Calu3 (cell line): ENCODE measurements around the gene SIDT2. TPM values are rescaled to one million over a fixed set of nuclear protein-coding genes. Genes with fewer than 3 reads are reported as not detected.
"Not testable (repeated sequence)": the region's sequence is repeated elsewhere in the genome, so short reads cannot be mapped to it uniquely, and the experiment has no call there.

Experiments used
- Bru-seq: library from RNA; stranded (reverse); fragments of 400-500 nt; gene quantifications from one replicate; lab custom pipeline; 2021; lab: Mats Ljungman, UMichigan
- BruChase-seq, 2 experiments: library from RNA; stranded (reverse); fragments of 400-500 nt; gene quantifications; one replicate each; lab custom pipeline; 2021; lab: Mats Ljungman, UMichigan
- BruUV-seq: library from RNA; stranded (reverse); fragments of 400-500 nt; replicated peaks from 2 replicates; lab custom pipeline; 2021; lab: Mats Ljungman, UMichigan
- CTCF ChIA-PET: fragments of 300-600 bp; sonication (Branson Sonifier 250); formaldehyde crosslinking; loops from one replicate; lab custom pipeline; 2022; ENCODE audit warnings: antibody characterized with exemption; lab: Charles Lee
- DNase-seq: peaks from one replicate; pipeline ENCODE4 v3.0.0; 2022
- H3K27ac Mint-ChIP-seq: one replicate; pipeline ENCODE4 v1.8.0; 2022; ENCODE audit warnings: mixed read lengths; ENCODE audit not compliant: unreplicated experiment
- H3K27me3 Mint-ChIP-seq: one replicate; pipeline ENCODE4 v1.8.0; 2022; ENCODE audit warnings: mixed read lengths; ENCODE audit not compliant: unreplicated experiment
- H3K36me3 Mint-ChIP-seq: one replicate; pipeline ENCODE4 v1.8.0; 2022; ENCODE audit warnings: mild to moderate bottlenecking, moderate library complexity, mixed read lengths; ENCODE audit not compliant: insufficient read depth, unreplicated experiment
- H3K4me1 Mint-ChIP-seq: one replicate; pipeline ENCODE4 v1.8.0; 2022; ENCODE audit warnings: mild to moderate bottlenecking, low read depth, mixed read lengths; ENCODE audit not compliant: unreplicated experiment
- H3K4me3 Mint-ChIP-seq: one replicate; pipeline ENCODE4 v1.8.0; 2022; ENCODE audit warnings: mild to moderate bottlenecking, low read depth, moderate library complexity, mixed read lengths; ENCODE audit not compliant: unreplicated experiment
- H3K9me3 Mint-ChIP-seq: one replicate; pipeline ENCODE4 v1.8.0; 2022; ENCODE audit warnings: low read depth, mixed read lengths; ENCODE audit not compliant: unreplicated experiment
- intact Hi-C: fragments of 100-400 bp; cut with micrococcal nuclease; formaldehyde crosslinking; loops from one replicate; pipeline ENCODE4 v1.10.0; 2022; ENCODE audit not compliant: unreplicated experiment
- long read RNA-seq: library from polyadenylated mRNA; stranded (forward); transcript quantifications from one replicate; pipeline ENCODE4 v2.0.0, GENCODE V29; 2022
- total RNA-seq: library from RNA; stranded (reverse); gene quantifications from 2 replicates; pipeline ENCODE4 v1.2.3, GENCODE V29; 2022
- TF ChIP-seq, protein P1 (sequence below): fragments of 200-600 bp; IDR thresholded peaks from one replicate; pipeline ENCODE4 v1.8.0; 2022; ENCODE audit warnings: antibody characterized with exemption; ENCODE audit not compliant: unreplicated experiment

SIDT2 gene
- total RNA-seq (12.2 and 15.4 TPM in 2 replicates), Bru-seq, nascent RNA (percentile 44 among the genes with signal in this experiment), BruChase-seq, experiment 1, labeled RNA remaining after a 6-hour chase (percentile 61 among the genes with signal in this experiment), BruChase-seq, experiment 2, labeled RNA remaining after a 2-hour chase (percentile 55 among the genes with signal in this experiment)
- long read RNA-seq, full-length matches to known transcripts, result 2 of 27 reads
- long read RNA-seq, partial matches to known transcripts, result 1 of 27 reads
- long read RNA-seq, other reads (novel, unspliced or antisense), result 24 of 27 reads

DNA sequence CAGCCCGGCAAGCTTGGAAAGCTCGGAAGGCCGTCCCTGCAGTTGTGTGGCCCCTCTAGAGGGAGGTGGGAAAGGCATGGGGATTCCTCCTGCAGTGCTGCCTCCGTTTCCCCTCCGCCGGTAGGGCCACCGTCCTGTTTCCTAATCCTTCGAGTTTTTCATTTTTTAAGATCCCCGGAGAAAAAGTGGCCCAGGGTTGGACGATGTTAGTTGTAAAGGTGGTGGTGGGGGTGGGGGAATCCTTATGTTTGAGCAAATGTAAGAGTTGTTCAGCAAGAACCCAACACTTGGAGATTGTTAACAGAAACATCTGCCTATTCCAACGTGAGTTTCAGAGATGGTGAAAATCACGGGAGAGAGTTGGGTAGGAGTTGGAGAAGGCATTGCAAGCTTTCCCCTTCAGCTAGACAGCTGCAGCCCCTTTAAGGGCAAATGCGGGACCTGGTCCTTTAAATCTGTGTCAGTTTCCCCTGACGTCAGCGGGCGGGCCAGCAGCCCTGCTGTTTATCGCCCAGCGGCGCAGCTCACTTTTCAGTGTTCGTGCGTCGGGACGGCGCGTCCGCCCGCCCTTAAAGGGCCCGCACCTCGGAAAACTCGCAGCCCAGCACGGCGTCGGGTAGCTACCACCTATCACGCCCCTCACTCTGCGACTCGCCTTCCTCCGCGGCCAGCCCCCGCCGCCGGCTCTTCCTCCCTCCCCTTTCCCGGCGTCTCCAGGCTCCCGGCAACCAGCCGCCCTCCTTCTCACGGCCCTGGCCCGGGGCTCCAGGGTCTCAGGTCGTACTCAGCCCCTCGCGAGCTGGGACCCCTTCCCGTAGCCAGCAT, at the start of gene SIDT2:
Gene SIDT2, plus strand, starts transcription at position 534 of the 825 bp plus-strand sequence. CDS start 521 bp downstream, outside the sequence.
- Mint-ChIP-seq H3K4me1 (peaks cover 7% of the 10 kb centered on the region), H3K9me3 (no peaks in the 10 kb centered on the region), H3K27ac (peak within 1 kb of the TSS; percentile 67), H3K4me3 (peak within 1 kb of the TSS; percentile 79), H3K36me3 (peaks cover 23% of the 10 kb centered on the region), H3K27me3 (no peaks in the 10 kb centered on the region)
- CTCF ChIA-PET, result interaction anchor here (0.7 to 0.9 kb wide), 3 partner anchors 11 to 370 kb away, joined by 3 read pairs; no protein-coding TSS in a partner anchor
- no TSS peak for BruUV-seq
- peak; percentile 82 for DNase-seq
- TF ChIP-seq, protein P1, sequence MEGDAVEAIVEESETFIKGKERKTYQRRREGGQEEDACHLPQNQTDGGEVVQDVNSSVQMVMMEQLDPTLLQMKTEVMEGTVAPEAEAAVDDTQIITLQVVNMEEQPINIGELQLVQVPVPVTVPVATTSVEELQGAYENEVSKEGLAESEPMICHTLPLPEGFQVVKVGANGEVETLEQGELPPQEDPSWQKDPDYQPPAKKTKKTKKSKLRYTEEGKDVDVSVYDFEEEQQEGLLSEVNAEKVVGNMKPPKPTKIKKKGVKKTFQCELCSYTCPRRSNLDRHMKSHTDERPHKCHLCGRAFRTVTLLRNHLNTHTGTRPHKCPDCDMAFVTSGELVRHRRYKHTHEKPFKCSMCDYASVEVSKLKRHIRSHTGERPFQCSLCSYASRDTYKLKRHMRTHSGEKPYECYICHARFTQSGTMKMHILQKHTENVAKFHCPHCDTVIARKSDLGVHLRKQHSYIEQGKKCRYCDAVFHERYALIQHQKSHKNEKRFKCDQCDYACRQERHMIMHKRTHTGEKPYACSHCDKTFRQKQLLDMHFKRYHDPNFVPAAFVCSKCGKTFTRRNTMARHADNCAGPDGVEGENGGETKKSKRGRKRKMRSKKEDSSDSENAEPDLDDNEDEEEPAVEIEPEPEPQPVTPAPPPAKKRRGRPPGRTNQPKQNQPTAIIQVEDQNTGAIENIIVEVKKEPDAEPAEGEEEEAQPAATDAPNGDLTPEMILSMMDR, result no peak
- intact Hi-C loops, result no loop called here

DNA sequence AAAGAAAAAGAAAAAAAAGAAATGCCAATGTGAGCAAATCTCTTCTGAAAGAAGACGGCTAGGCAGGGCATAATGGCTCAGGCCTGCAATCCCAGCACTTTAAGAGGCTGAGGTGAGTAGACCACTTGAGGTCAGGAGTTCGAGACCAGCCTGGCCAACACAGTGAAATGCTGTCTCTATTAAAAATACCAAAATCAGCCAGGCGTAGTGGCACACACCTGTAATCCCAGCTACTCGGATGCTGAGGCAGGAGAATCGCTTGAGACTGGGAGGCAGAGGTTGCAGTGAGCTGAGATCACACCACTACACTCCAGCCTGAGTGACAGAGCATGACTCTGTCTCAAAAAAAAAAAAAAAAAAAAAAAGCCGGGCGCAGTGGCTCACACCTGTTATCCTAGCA, 48.1 kb upstream of the SIDT2 start:
- CTCF ChIA-PET, result interaction anchor here (0.6 to 0.7 kb wide), 2 partner anchors 29 to 157 kb away, joined by 3 to 6 read pairs; no protein-coding TSS in a partner anchor
- H3K27me3 Mint-ChIP-seq, H3K36me3 Mint-ChIP-seq, intact Hi-C loops, H3K9me3 Mint-ChIP-seq, H3K27ac Mint-ChIP-seq, H3K4me1 Mint-ChIP-seq, BruUV-seq, H3K4me3 Mint-ChIP-seq, DNase-seq: not testable (repeated sequence)

DNA sequence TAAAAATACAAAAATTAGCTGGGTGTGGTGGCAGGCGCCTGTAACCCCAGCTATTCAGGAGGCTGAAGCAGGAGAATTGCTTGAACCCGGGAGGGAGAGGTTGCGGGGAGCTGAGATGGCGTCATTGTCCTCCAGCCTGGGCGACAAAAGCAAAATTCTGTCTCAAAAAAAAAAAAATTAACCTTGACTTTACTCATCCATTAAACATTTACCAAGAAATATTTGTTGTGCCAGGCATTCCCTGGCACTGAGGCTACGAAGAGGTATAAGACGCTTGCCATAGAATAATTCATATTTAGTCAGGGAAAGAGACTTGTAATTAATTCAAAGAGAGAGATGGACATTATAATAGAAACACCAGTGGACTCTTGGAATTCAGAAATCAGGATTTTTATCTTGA, 47.7 kb upstream of the SIDT2 start:
- no peaks in the 10 kb centered on the region for H3K4me1 Mint-ChIP-seq
- TF ChIP-seq, protein P1, result no peak
- no peak overlapping the region for H3K27ac Mint-ChIP-seq
- intact Hi-C loops, result no loop called here
- BruUV-seq, result no TSS peak
- no peak overlapping the region for H3K4me3 Mint-ChIP-seq
- CTCF ChIA-PET, result interaction anchor here (0.6 to 0.7 kb wide), 2 partner anchors 29 to 158 kb away, joined by 3 to 6 read pairs; no protein-coding TSS in a partner anchor
- H3K36me3 Mint-ChIP-seq, result no peaks in the 10 kb centered on the region
- no peaks in the 10 kb centered on the region for H3K27me3 Mint-ChIP-seq
- DNase-seq, result peak; percentile 7
- H3K9me3 Mint-ChIP-seq, result no peaks in the 10 kb centered on the region

DNA sequence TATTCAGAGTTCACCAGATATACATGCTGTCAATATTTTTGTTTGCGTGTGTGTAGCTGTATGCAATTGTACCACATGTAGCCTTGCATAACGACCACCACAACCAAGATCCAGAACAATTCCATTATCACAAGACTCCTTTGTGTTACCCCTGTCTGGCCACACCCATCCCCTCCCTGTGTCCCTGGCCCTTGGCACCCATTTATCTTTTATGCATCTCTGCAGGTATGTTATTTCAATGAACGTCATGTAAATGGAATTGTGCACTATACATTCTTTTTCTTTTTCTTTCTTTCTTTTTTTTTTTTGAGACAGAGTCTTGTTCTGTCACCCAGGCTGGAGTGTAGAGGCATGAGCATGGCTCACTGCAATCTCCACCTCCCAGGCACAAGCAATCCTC, 44.1 kb upstream of the SIDT2 start:
- BruUV-seq, result no TSS peak
- TF ChIP-seq, protein P1, result no peak
- Mint-ChIP-seq H3K27me3 (no peaks in the 10 kb centered on the region), H3K4me1 (no peaks in the 10 kb centered on the region), H3K27ac (no peak overlapping the region), H3K36me3 (no peaks in the 10 kb centered on the region), H3K9me3 (no peaks in the 10 kb centered on the region), H3K4me3 (no peak overlapping the region)
- DNase-seq, result no peak
- CTCF ChIA-PET, result interaction anchor here (0.7 to 1.8 kb wide), 2 partner anchors 10 to 202 kb away, joined by 3 to 4 read pairs; partner anchors contain the start of gene PAFAH1B2
- intact Hi-C loops, result no loop called here

DNA sequence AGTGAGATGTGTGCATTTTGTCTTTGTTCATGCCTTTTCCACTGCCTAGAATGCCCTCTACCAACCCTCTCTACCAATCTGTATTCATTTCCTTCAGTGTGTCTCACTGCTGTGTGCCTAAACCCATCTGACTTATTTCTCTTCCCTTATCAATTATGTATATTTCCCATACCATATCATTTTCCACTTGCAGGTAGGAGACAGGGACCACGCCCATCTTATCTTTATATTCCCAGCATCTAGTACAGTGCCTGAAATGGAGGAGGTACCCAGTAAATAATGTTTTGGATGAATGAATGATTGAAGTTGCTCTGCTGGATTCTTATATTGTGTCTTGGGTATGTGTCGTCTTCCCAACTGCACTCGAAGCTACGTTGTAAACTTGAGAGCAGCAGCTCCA, 43.6 kb upstream of the SIDT2 start:
- H3K27me3 Mint-ChIP-seq, intact Hi-C loops, H3K36me3 Mint-ChIP-seq, H3K4me1 Mint-ChIP-seq, H3K9me3 Mint-ChIP-seq, BruUV-seq, DNase-seq, H3K27ac Mint-ChIP-seq, CTCF ChIA-PET, H3K4me3 Mint-ChIP-seq: not testable (repeated sequence)

DNA sequence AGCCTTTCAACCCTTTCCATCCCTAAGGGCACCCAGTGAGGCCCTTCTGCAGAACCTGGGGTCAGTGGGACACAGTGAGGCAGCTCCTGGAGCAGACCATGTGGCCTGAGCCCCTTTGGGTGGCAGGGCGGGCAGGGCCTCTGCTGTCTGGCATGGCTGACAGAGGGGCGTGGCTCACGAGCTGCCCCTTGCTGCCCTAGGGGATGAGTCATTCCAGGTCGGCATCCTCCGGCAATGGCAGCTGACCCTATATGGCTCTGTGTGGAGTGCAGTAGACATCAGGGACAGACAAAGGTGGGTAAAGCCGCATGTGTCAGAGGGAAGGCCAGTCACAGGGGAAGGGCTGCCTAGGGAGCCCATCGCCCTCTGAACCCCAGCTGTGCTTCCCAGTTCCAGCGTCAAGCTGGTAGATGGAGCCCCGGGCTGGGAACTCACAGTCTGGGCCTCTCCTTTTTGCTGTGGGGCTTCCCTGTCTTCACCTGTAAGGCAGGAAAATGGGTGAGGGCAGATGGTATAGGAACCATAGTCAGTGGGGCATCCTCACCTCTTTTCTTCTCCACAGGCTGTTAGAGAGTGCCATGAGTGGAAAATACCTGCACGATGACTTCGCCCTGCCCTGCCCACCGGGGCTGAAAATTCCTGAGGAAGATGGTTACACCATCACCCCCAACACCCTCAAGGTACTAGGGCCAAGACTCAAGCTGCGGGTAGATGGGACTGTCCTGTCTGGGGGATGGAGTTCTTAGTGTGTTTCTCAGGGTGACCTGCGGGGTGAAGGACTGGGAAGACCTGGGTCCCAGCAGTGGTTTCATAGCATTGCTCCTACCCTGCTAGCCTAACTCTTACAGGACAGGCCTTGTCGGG, 41.1 kb upstream of the SIDT2 start:
- H3K27me3 Mint-ChIP-seq, H3K4me1 Mint-ChIP-seq, BruUV-seq, CTCF ChIA-PET, H3K27ac Mint-ChIP-seq, DNase-seq, H3K36me3 Mint-ChIP-seq, H3K4me3 Mint-ChIP-seq, H3K9me3 Mint-ChIP-seq, intact Hi-C loops: not testable (repeated sequence)
